Tibial nerve (tissue), 4 donors: ENCODE data around the gene TSR3. TPM values are rescaled to one million over a fixed set of nuclear protein-coding genes. Genes with fewer than 3 reads are reported as not detected.
A peak's percentile ranks its signal among the peaks of the same experiment; 100 is the strongest.

Experiments
- DNase-seq, 2 donors: peaks; one replicate each; pipeline ENCODE4 v3.0.0-alpha.2; 2019; ENCODE audit warnings: low spot score in 2 of 2
- H3K27ac ChIP-seq, 4 donors: fragments of 200-600 bp; sonication (generic) in 3 of 4; one replicate each; pipeline ENCODE4 v1.5.1; 2017 to 2019; ENCODE audit warnings: mild to moderate bottlenecking in 1 of 4
- H3K27me3 ChIP-seq, 2 donors: fragments of 200-600 bp; sonication (generic) in 1 of 2; one replicate each; pipeline versions ENCODE4 v1.5.1 to v1.6.0; 2017 to 2019
- H3K36me3 ChIP-seq, 3 donors: fragments of 200-600 bp; sonication (generic); one replicate each; pipeline ENCODE4 v1.5.1; 2018 to 2019
- H3K4me1 ChIP-seq, 4 donors: fragments of 200-600 bp; sonication (generic) in 3 of 4; one replicate each; pipeline ENCODE4 v1.5.1; 2017 to 2019
- H3K4me3 ChIP-seq, 4 donors: fragments of 200-600 bp; sonication (generic) in 3 of 4; one replicate each; pipeline ENCODE4 v1.5.1; 2017 to 2019; ENCODE audit warnings: mild to moderate bottlenecking in 1 of 4, moderate library complexity in 1 of 4
- H3K9me3 ChIP-seq, 4 donors: fragments of 200-600 bp; sonication (generic) in 3 of 4; one replicate each; pipeline ENCODE4 v1.5.1; 2017 to 2019
- CTCF ChIP-seq, 5 experiments: fragments of 200-600 bp in 3 of 5; fragments of 450-650 bp in 2 of 5; sonication (generic) in 3 of 5; IDR thresholded peaks; one replicate each; pipeline ENCODE4 v1.5.1; 2016 to 2019; ENCODE audit warnings: antibody characterized with exemption in 5 of 5, mild to moderate bottlenecking in 3 of 5, moderate library complexity in 2 of 5
- EP300 ChIP-seq, 2 donors: sonication (generic); formaldehyde crosslinking; IDR thresholded peaks; one replicate each; pipeline ENCODE4 v1.6.1; 2017; ENCODE audit warnings: antibody characterized with exemption in 2 of 2, mild to moderate bottlenecking in 1 of 2
- POLR2A ChIP-seq, 2 donors: fragments of 450-650 bp; IDR thresholded peaks; one replicate each; pipeline ENCODE4 v1.6.1; 2017; ENCODE audit warnings: antibody characterized with exemption in 2 of 2, mild to moderate bottlenecking in 2 of 2, moderate library complexity in 2 of 2
- WGBS, 2 donors: methylation state at CpG; one replicate each; pipeline ENCODE4 v1.1.5; 2018; 5-methylcytosine and 5-hydroxymethylcytosine counted together
- total RNA-seq, 4 donors: library from RNA; depleted of rRNA; stranded (reverse); fragments of >200 nt; gene quantifications; one replicate each; pipeline ENCODE4 v1.1.0, GENCODE V29; 2016

The TSR3 gene
- total RNA-seq, 4 donors from 2014 or later: 72.2 to 122 (median 108) TPM

GRCh38 chr16:1308977-1309885, 42.4 kb downstream of the TSR3 start, which contains the start of gene UBE2I:
Gene UBE2I (plus strand): TSS chr16:1309636. CDS start chr16:1314031, 4,395 bp downstream.
- DNase-seq: peak; percentile 94 to 97
- Histone ChIP-seq H3K36me3 (peaks cover 0 to 10% (median 0%) of the 10 kb centered on the region in 3 donors), H3K27ac (peak within 1 kb of the TSS; percentile 95 to 100 (median 98)), H3K27me3 (no peaks in the 10 kb centered on the region), H3K4me3 (peak within 1 kb of the TSS; percentile 46 to 78 (median 66)), H3K9me3 (no peaks in the 10 kb centered on the region), H3K4me1 (peaks cover 5 to 48% (median 27%) of the 10 kb centered on the region in 4 donors)
- WGBS, 2 donors: 0% methylated on average over 27 to 51 of the region's 117 CpGs
- TF ChIP-seq POLR2A (IDR thresholded peaks at IDR 0.05) (peak; percentile 34 to 65), CTCF (IDR thresholded peaks at IDR 0.05) (peak in 1 of 5 experiments; percentile 25), EP300 (IDR thresholded peaks at IDR 0.05) (peak; percentile 21 to 71)

- DNase-seq: no peak
- TF ChIP-seq CTCF (IDR thresholded peaks at IDR 0.05) (no peak), POLR2A (IDR thresholded peaks at IDR 0.05) (no peak), EP300 (IDR thresholded peaks at IDR 0.05) (no peak)
- Histone ChIP-seq H3K9me3 (no peaks in the 10 kb centered on the region), H3K4me3 (peak overlapping the region in 3 of 4 donors; percentile 53 to 78 (median 78)), H3K4me1 (peaks cover 5 to 39% (median 25%) of the 10 kb centered on the region in 4 donors), H3K36me3 (peaks cover 0 to 4% (median 0%) of the 10 kb centered on the region in 3 donors), H3K27ac (peak overlapping the region; percentile 95 to 100 (median 98)), H3K27me3 (peaks cover 0 to 4% of the 10 kb centered on the region in 2 donors)
- 5 to 10% methylated on average over 31 of the region's 43 CpGs for WGBS, 2 donors
Measured at GRCh38 chr16:1308036-1308976, 43.4 kb downstream of the TSR3 start.

- Histone ChIP-seq H3K4me1 (peaks cover 1 to 19% (median 7%) of the 10 kb centered on the region in 4 donors), H3K27me3 (peaks cover 0 to 23% of the 10 kb centered on the region in 2 donors), H3K27ac (no peak overlapping the region), H3K9me3 (no peaks in the 10 kb centered on the region), H3K4me3 (no peak overlapping the region), H3K36me3 (no peaks in the 10 kb centered on the region)
- 62 to 63% methylated on average over 4 of the region's 4 CpGs for WGBS, 2 donors
- DNase-seq: no peak
- no peak for TF ChIP-seq CTCF (IDR thresholded peaks at IDR 0.05)
- no peak for TF ChIP-seq POLR2A (IDR thresholded peaks at IDR 0.05)
- TF ChIP-seq EP300 (IDR thresholded peaks at IDR 0.05): no peak
Measured at GRCh38 chr16:1306334-1306733, 45.3 kb downstream of the TSR3 start.

- H3K27ac ChIP-seq: no peak overlapping the region
- no peaks in the 10 kb centered on the region for H3K9me3 ChIP-seq
- 58 to 61% methylated on average over 12 of the region's 12 CpGs for WGBS, 2 donors
Measured at GRCh38 chr16:1305823-1306222, 45.9 kb downstream of the TSR3 start.

More at GRCh38 chr16:1305823-1306222, 45.9 kb downstream of the TSR3 start:
- Histone ChIP-seq H3K27me3 (peaks cover 0 to 28% of the 10 kb centered on the region in 2 donors), H3K4me3 (no peak overlapping the region), H3K36me3 (no peaks in the 10 kb centered on the region), H3K4me1 (peaks cover 0 to 19% (median 4%) of the 10 kb centered on the region in 4 donors)
- no peak for DNase-seq
- no peak for TF ChIP-seq EP300 (IDR thresholded peaks at IDR 0.05)
- no peak for TF ChIP-seq CTCF (IDR thresholded peaks at IDR 0.05)
- TF ChIP-seq POLR2A (IDR thresholded peaks at IDR 0.05): no peak
